BJ (cell line): ENCODE data around the gene ZNF569. TPM values are rescaled to one million over a fixed set of nuclear protein-coding genes. Genes with fewer than 3 reads are reported as not detected.

Experiments used
- CTCF ChIA-PET: fragments of 350-600 bp; formaldehyde crosslinking; extraction: SDS; loops from one replicate; lab custom pipeline; 2021; ENCODE audit warnings: antibody characterized with exemption, inconsistent platforms; lab: Yijun Ruan, JAX
- POLR2A ChIA-PET: fragments of 300-600 bp; sonication (Branson Sonifier 250); formaldehyde crosslinking; extraction: SDS; loops from one replicate; lab custom pipeline; 2021; ENCODE audit warnings: antibody characterized with exemption; lab: Charles Lee
- DNase-seq: peaks from one replicate; pipeline ENCODE4 v3.0.0-alpha.2; 2011; ENCODE audit warnings: low read depth
- H3K27me3 ChIP-seq: 2 replicates; pipeline ENCODE4 v1.6.0; 2011; ENCODE audit warnings: low read length; ENCODE audit not compliant: control insufficient read depth, insufficient read depth
- H3K36me3 ChIP-seq: 2 replicates; pipeline ENCODE4 v1.5.1; 2011; ENCODE audit warnings: low read length; ENCODE audit not compliant: control insufficient read depth, insufficient read depth
- H3K4me3 ChIP-seq: 2 replicates; pipeline ENCODE4 v1.5.1; 2011; ENCODE audit warnings: low read depth, mild to moderate bottlenecking, control low read depth, low read length
- CTCF ChIP-seq: IDR thresholded peaks from 2 replicates; pipeline ENCODE4 v1.5.1; 2011; ENCODE audit warnings: low read depth, mild to moderate bottlenecking, control low read depth, inconsistent platforms, low read length, moderate library complexity; ENCODE audit not compliant: insufficient read depth
- polyA plus RNA-seq: library from polyadenylated mRNA; depleted of rRNA; stranded (reverse); fragments of >200 nt; gene quantifications from 2 replicates; pipeline ENCODE4 v1.2.3, GENCODE V29; 2011

The ZNF569 gene
- polyA plus RNA-seq, 1 experiment, result 2.1 TPM

DNA sequence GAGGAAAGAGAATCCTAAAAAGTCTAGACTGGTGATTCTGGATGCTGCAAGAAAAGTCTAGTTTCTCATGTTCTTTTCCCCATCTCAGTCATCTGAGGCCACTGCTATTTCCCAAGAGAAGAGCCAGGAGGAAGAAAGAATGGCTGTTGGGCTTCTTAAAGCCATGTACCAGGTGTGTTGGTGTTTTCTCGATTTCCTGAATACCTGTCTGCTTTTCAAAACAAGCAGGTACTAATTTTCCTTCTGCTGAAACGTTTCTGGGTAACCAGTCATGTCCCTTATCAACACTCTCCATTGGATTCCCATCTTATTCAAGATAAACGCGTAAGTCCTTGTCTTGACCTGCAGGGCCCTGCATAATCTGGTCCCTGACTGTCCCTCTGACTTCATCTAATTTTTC, 3.0 kb upstream of the ZNF569 start:
- TF ChIP-seq CTCF, result no peak
- Histone ChIP-seq H3K36me3 (peaks cover 2% of the 10 kb centered on the region; the same call in 1 of the 2 replicates), H3K27me3 (no peaks in the 10 kb centered on the region), H3K4me3 (peak overlapping the region; percentile 71; the same call in 1 of the 2 replicates)
- CTCF ChIA-PET, result no interaction called here
- no peak for DNase-seq
- POLR2A ChIA-PET, result no interaction called here

DNA sequence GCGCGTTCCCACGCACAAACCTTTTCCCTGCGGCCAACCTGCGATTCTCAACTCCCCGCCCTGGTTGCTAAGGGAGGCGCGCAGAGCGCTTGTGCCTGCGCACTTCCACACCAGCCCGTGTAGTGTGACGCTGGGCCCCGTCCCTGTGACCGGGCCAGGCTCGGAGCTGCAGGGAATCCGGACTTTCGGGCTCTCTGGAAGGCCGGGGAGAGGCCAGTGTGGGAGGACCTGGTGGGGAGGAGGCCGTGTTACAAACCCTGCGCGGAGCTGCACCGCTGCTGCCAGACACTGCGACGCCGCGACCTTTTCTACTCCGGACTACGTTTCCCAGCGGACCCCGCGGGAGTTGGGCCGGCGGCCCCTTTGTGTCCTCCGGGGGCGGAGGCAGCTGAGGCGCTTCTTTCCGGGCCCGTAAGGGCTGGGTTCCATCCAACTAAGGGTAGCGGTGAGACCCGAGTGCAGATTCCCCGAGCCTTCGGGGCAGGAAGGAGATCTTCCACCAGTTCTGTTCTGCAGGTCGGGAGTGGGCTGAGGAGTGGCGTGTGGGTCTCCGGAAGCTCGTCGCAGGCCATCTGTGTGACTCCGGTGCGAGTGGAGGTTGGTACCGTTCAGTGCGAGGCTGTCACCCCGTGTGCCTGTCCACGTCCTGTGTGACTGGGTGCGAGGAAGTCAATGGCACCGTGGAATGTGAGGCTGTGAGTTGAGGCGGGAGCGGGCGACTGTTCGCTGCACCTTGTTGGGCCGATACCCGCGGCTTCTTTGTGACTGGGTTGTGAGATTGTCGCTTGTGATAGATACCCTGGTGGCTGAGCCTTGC, 1.9 kb upstream of the ZNF569 start, which contains the start of gene ZNF570:
Gene ZNF570 (plus strand): TSS at position 396 of the 817 bp plus-strand sequence. CDS start 999 bp downstream, outside the sequence.
- 0 out of 2 replicates have a peak, but pooled peaks have one; percentile 2 for TF ChIP-seq CTCF

GRCh38 chr19:37467608-37468090, 405 bp upstream of the ZNF569 start:
- no peak for DNase-seq
- no peak for TF ChIP-seq CTCF

More for the DNA sequence above, 1.9 kb upstream of the ZNF569 start, which contains the start of gene ZNF570:
- ChIA-PET CTCF (interaction anchor here (1.2 kb wide), 1 partner anchor 223 kb away, joined by 4 read pairs; no protein-coding TSS in a partner anchor), POLR2A (no interaction called here)
- H3K4me3 ChIP-seq, result peak within 1 kb of the TSS; percentile 71
- no peaks in the 10 kb centered on the region for H3K27me3 ChIP-seq
- H3K36me3 ChIP-seq, result peaks cover 2% of the 10 kb centered on the region
- peak; percentile 27 for DNase-seq

DNA sequence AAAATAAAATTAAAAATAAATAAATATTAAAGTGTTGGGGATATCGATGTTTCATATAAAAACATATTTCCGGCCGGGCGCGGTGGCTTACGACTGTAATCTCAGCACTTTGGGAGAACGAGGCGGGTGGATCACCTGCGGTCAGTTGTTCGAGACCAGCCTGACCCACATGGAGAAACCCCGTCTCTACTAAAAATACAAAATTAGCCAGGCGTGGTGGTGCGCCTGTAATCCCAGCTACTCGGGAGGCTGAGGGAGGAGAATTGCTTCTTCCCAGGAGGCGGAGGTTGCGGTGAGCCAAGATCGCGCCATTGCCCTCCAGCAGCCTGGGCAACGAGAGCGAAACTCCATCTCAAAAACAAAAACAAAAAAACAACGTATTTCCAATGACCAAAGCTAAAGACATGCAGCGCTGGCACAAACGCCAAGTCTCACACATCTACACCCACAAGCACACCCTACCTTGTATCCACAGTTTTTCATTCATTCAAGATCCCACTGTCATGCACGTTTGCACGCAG, 907 bp downstream of the ZNF569 start:
- no peak for DNase-seq
- no peak for TF ChIP-seq CTCF
- ChIA-PET POLR2A (no interaction called here), CTCF (no interaction called here)
- Histone ChIP-seq H3K4me3 (peak overlapping the region; percentile 73), H3K36me3 (peaks cover 2% of the 10 kb centered on the region), H3K27me3 (no peaks in the 10 kb centered on the region)

More at GRCh38 chr19:37467608-37468090, 405 bp upstream of the ZNF569 start:
- ChIA-PET CTCF (no interaction called here), POLR2A (interaction anchor here (0.6 kb wide), 1 partner anchor 17 kb away, joined by 3 read pairs; no protein-coding TSS in a partner anchor)
- H3K36me3 ChIP-seq, result peaks cover 2% of the 10 kb centered on the region
- H3K4me3 ChIP-seq, result peak overlapping the region; percentile 73
- H3K27me3 ChIP-seq, result no peaks in the 10 kb centered on the region

DNA sequence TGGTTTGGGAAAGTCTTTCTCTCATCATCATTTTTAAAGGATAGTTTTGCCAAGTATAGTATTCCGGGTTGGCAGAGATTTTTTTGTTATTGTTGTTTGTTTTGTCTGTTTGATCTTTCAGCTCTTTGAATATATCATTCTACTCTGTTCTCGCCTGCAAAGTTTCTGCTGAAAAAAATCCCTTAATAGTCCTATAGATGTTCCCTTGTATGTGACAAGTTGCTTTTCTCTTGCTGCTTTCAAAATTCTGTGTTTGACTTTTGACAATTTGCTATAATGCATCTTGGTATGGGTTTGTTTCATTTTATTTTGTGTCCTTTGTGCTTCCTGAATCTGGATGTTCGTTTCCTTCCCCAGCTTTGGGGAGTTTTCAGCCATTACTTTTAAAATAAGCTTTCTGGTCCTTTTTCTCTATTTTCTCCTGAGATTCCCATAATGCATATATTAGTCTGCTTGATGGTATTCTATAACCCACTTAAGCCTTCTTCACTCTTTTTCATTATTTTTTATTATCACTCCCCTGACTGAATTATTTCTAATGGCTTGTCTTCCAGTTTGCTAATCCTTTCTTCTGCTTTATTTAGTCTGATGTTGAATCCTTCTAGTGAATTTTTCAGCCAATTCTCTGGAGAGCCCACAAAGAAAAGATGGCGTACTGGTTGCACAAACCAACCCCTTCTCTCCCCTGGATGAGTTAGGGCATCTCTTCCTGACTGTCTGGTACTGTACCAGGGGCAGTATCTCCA, 14.6 kb downstream of the ZNF569 start:
- H3K36me3 ChIP-seq, result 0 out of 2 replicates have a peak, but pooled peaks cover 1% of the 10 kb centered on the region
- no peak for DNase-seq
- no peaks in the 10 kb centered on the region for H3K27me3 ChIP-seq
- no peak for TF ChIP-seq CTCF
- ChIA-PET CTCF (no interaction called here), POLR2A (no interaction called here)
- H3K4me3 ChIP-seq, result no peak overlapping the region
